GM13976 (cell line): ENCODE data around the gene FGB.

Experiments
- DNase-seq: peaks from one replicate; pipeline ENCODE4 v3.0.0; 2012; ENCODE audit warnings: low spot score
- in situ Hi-C: fragments of 300-500 bp; cut with MboI; formaldehyde crosslinking; loops from one replicate; pipeline ENCODE4 v1.12.0; 2022; ENCODE audit warnings: low sequenced_read_pairs, mixed read lengths, inconsistent platforms; ENCODE audit not compliant: unreplicated experiment
- TF ChIP-seq, protein P1 (sequence below): IDR thresholded peaks from 2 replicates; pipeline ENCODE4 v1.5.1; 2012; ENCODE audit warnings: borderline replicate concordance, mild to moderate bottlenecking; ENCODE audit not compliant: insufficient read depth; ENCODE audit errors: extremely low read depth, missing control alignments, control extremely low read depth

FGB gene

DNA sequence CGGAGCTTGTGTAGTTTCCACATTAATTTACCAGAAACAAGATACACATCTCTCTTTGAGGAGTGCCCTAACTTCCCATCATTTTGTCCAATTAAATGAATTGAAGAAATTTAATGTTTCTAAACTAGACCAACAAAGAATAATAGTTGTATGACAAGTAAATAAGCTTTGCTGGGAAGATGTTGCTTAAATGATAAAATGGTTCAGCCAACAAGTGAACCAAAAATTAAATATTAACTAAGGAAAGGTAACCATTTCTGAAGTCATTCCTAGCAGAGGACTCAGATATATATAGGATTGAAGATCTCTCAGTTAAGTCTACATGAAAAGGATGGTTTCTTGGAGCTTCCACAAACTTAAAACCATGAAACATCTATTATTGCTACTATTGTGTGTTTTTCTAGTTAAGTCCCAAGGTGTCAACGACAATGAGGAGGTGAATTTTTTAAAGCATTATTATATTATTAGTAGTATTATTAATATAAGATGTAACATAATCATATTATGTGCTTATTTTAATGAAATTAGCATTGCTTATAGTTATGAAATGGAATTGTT lies at the start of gene FGB:
Gene FGB (plus strand): TSS at position 315 of the 558 bp plus-strand sequence. CDS start 8 bp downstream, at position 323.
- in situ Hi-C loops = no loop called here
- DNase-seq = no peak
- TF ChIP-seq, protein P1, sequence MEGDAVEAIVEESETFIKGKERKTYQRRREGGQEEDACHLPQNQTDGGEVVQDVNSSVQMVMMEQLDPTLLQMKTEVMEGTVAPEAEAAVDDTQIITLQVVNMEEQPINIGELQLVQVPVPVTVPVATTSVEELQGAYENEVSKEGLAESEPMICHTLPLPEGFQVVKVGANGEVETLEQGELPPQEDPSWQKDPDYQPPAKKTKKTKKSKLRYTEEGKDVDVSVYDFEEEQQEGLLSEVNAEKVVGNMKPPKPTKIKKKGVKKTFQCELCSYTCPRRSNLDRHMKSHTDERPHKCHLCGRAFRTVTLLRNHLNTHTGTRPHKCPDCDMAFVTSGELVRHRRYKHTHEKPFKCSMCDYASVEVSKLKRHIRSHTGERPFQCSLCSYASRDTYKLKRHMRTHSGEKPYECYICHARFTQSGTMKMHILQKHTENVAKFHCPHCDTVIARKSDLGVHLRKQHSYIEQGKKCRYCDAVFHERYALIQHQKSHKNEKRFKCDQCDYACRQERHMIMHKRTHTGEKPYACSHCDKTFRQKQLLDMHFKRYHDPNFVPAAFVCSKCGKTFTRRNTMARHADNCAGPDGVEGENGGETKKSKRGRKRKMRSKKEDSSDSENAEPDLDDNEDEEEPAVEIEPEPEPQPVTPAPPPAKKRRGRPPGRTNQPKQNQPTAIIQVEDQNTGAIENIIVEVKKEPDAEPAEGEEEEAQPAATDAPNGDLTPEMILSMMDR = no peak

DNA sequence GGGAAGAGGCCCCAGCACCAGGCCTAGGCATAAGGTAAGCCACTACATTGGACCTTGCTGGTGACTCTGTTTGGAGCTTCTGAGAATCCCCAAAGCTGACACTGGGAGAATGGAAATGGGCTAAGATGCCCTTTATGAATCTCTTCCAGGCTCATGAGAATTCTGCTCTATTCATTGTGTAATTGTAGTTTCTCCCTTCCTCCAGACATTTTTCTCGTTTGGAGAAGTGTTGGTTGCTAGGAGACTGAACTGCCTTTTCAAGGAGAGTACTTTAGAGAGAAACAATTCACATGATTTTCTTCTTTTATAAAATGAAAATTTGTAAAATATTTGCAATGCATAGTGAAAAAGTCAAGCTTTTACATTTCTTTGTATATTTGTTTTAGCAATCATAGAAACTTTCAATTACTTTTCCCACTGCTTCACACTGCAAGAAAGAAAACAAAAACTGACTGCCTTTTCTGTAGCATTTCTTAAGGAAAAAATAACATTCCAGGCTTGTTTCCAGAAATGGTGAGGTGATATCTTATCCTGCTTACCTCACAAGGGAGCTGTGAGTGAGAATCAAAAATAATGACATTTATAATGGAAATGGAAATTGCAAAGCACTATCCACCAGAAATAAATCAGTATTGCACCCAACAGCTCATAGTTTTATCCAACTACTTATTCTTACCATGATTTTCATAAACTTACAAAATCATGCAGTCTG lies 46.3 kb upstream of the FGB start:
- no peak for DNase-seq
- in situ Hi-C loops = loop anchor here (25.0 kb wide), 1 partner anchor 729 kb away; the partner anchor contains the start of gene SFRP2
- TF ChIP-seq, protein P1 = no peak

DNA sequence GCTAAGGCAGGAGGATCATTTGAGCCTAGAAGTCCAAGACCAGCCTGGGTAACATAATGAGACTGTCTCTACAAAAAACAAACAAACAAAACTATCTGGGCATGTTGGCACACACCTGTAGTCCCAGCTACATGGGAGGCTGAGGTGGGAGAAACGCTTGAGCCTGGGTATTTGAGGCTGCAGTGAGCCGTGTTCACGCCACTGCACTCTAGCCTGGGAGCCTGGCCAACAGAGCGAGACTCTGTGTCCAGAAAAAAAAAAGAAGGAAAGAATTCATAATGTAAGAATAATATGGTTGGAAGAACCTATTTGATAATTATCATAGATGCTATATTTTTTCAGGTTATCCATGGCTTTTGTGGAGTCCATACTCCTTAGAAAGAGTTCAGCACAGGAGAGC lies 45.2 kb upstream of the FGB start:
- TF ChIP-seq, protein P1 = no peak
- DNase-seq = no peak
- in situ Hi-C loops = loop anchor here (25.0 kb wide), 1 partner anchor 730 kb away; the partner anchor contains the start of gene SFRP2

DNA sequence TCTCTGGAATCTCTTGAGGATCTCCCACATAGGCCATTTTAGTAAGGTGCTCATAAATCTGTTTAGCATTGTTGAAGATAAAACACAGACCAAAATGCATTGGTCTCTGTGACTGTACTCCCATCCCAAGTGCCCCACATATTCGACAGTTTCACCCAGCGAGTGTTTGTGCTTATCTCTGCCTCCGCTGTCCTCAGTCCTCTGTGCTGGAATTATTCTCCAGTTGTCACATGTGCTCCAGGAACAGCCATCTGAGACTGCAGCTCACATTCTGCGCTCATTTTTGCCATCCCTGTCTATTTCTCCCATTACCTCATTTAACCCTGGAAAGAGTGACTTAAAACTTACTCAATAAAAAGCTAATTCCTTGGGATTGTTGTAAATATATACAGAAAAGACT lies 43.6 kb upstream of the FGB start:
- in situ Hi-C loops = loop anchor here (25.0 kb wide), 1 partner anchor 732 kb away; the partner anchor contains the start of gene SFRP2
- TF ChIP-seq, protein P1 = no peak

DNA sequence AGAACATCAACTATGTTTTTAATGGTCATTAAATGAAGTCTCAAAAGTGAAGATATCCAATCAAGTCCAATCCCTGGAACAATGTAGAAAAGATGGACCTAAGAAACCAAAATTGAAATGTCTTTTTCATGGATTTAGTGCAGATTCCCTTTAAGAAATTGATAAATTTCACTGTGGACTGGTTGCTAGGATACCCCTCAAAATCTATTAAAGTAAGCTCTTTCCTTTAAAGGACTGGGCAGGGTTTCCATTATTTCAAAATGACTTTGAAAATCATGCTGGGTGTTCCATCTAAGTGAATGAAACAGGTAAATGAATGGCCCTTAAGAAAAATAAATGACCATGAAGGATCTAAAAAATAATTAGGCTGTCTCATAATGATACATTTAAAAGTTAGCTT lies 41.2 kb upstream of the FGB start:
- DNase-seq = no peak
- in situ Hi-C loops = loop anchor here (25.0 kb wide), 1 partner anchor 734 kb away; the partner anchor contains the start of gene SFRP2
- TF ChIP-seq, protein P1 = no peak

More for the DNA sequence above, 43.6 kb upstream of the FGB start:
- no peak for DNase-seq

DNA sequence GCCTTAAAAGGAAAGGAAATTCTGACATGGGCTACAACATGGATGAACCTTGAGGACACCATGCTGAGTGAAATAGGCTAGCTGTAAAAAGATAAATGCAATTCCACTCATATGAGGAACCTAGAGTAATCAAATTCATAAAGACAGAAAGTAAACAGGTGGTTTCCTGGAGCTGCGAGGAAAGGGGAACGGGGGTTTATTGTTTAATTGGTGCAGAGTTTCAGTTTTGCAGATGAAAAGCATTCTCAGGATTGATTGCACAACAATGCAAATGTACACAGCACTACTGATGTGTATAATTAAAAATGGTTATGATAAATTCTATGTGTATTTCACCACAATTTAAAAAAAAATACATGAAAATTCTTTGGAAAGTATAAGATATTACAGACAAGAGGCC lies 36.7 kb upstream of the FGB start:
- in situ Hi-C loops = no loop called here
- DNase-seq = no peak
- TF ChIP-seq, protein P1 = no peak
